Endothelial cell (in vitro differentiated cells): ENCODE measurements around the gene BBLN. TPM values are rescaled to one million over a fixed set of nuclear protein-coding genes. Genes with fewer than 3 reads are reported as not detected.
A peak's percentile ranks its signal among the peaks of the same experiment; 100 is the strongest.

ENCODE experiments used
- DNase-seq: peaks from one replicate; pipeline ENCODE4 v3.0.0; 2021; ENCODE audit warnings: low spot score
- H3K27ac Mint-ChIP-seq: one replicate; pipeline ENCODE4 v1.8.0; 2021; ENCODE audit warnings: mixed read lengths, inconsistent platforms; ENCODE audit not compliant: unreplicated experiment
- H3K27me3 Mint-ChIP-seq: one replicate; pipeline ENCODE4 v1.8.0; 2021; ENCODE audit warnings: mild to moderate bottlenecking, moderate library complexity, mixed read lengths, inconsistent platforms; ENCODE audit not compliant: unreplicated experiment
- H3K36me3 Mint-ChIP-seq: one replicate; pipeline ENCODE4 v1.8.0; 2021; ENCODE audit warnings: mild to moderate bottlenecking, low read depth, mixed read lengths, inconsistent platforms; ENCODE audit not compliant: unreplicated experiment
- H3K4me1 Mint-ChIP-seq: one replicate; pipeline ENCODE4 v1.8.0; 2021; ENCODE audit warnings: mild to moderate bottlenecking, mixed read lengths, inconsistent platforms; ENCODE audit not compliant: unreplicated experiment
- H3K4me3 Mint-ChIP-seq: one replicate; pipeline ENCODE4 v1.8.0; 2021; ENCODE audit warnings: mild to moderate bottlenecking, mixed read lengths, inconsistent platforms; ENCODE audit not compliant: unreplicated experiment
- H3K9me3 Mint-ChIP-seq: one replicate; pipeline ENCODE4 v1.8.0; 2021; ENCODE audit warnings: mixed read lengths, inconsistent platforms; ENCODE audit not compliant: unreplicated experiment
- total RNA-seq: library from RNA; stranded (reverse); fragmentation: NEBNext Ultra II Directional; extraction: Animal tissue kit (Norgen Biotek cat#: 25700); gene quantifications from one replicate; pipeline ENCODE4 v1.2.1, GENCODE V29; 2021; ENCODE audit not compliant: unreplicated experiment
- TF ChIP-seq, protein P1 (sequence below): fragments of 200-600 bp; sonication (generic); IDR thresholded peaks from one replicate; pipeline ENCODE4 v1.5.0; 2021; ENCODE audit warnings: antibody characterized with exemption; ENCODE audit not compliant: unreplicated experiment

BBLN gene
- total RNA-seq, 1 donor from 2014 or later, result 62.1 TPM

DNA sequence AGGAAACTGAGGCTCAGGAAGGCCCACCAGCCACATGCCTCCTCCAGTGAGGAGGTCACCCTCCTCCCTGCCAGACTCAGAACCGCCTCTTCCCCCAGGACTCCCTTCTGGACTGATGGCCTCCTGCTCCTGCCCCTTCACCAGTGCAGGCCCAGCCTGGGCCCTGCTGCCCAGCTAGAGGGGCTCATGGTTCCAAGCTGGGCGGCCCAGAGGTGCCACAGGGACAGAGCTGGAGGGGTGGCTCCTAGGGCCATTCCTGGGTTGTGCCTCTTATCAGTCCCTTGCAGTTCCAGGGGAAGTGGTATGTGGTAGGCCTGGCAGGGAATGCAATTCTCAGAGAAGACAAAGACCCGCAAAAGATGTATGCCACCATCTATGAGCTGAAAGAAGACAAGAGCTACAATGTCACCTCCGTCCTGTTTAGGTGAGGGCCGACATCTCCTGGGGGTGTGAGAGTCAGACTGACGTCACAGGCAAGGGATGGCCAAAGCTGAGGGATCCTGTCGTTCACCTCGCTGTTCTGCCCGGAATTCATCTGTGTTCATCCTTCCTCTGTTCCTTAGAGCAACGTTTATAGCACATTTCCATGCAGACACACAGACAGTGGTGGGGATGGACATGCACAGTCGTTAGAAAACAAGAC lies 10.0 kb upstream of the BBLN start:
- Mint-ChIP-seq H3K4me3 (no peak overlapping the region), H3K27ac (peak overlapping the region; percentile 20), H3K9me3 (no peaks in the 10 kb centered on the region), H3K36me3 (no peaks in the 10 kb centered on the region), H3K4me1 (peaks cover 7% of the 10 kb centered on the region), H3K27me3 (peaks cover 10% of the 10 kb centered on the region)
- no peak for DNase-seq
- TF ChIP-seq, protein P1, sequence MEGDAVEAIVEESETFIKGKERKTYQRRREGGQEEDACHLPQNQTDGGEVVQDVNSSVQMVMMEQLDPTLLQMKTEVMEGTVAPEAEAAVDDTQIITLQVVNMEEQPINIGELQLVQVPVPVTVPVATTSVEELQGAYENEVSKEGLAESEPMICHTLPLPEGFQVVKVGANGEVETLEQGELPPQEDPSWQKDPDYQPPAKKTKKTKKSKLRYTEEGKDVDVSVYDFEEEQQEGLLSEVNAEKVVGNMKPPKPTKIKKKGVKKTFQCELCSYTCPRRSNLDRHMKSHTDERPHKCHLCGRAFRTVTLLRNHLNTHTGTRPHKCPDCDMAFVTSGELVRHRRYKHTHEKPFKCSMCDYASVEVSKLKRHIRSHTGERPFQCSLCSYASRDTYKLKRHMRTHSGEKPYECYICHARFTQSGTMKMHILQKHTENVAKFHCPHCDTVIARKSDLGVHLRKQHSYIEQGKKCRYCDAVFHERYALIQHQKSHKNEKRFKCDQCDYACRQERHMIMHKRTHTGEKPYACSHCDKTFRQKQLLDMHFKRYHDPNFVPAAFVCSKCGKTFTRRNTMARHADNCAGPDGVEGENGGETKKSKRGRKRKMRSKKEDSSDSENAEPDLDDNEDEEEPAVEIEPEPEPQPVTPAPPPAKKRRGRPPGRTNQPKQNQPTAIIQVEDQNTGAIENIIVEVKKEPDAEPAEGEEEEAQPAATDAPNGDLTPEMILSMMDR, result no peak

DNA sequence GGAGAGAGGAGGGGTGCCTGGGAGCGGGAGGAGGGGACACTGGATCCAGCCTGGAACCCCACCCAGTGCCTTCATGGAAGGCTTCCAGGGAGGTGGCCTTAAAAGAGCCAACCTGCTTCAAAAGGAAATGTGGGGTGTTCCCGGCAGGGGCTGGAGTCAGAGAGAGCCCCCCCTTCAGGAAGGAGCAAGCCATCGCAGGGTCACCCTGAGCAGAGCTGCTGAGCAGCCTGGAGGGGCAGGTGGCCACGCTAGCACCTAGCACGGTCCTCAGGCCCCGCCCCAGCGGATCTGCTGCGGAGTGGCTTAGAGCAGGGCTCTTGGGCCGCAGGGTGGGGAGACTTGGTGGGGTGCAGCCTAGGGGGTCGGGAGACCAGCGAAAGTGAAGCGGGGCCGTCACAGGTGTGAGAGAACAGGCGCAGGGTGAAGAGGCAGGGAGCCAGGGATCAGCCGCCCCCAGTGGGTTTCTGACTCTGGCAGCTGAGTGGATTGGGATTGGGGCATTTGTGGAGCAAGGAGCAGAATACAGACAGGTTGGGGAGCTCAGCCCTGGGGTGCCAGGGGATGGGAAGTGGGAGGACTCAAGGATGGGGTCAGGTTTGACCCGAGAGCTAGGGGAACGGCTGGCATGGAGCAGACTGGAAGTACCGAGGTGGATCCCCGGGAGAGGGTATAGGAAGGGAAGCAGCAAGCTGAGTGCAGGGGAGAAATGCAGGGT lies 9.3 kb upstream of the BBLN start:
- peak; percentile 56 for DNase-seq
- Mint-ChIP-seq H3K36me3 (no peaks in the 10 kb centered on the region), H3K27me3 (peaks cover 10% of the 10 kb centered on the region), H3K27ac (peak overlapping the region; percentile 48), H3K9me3 (no peaks in the 10 kb centered on the region), H3K4me3 (no peak overlapping the region), H3K4me1 (peaks cover 7% of the 10 kb centered on the region)
- TF ChIP-seq, protein P1, result no peak

DNA sequence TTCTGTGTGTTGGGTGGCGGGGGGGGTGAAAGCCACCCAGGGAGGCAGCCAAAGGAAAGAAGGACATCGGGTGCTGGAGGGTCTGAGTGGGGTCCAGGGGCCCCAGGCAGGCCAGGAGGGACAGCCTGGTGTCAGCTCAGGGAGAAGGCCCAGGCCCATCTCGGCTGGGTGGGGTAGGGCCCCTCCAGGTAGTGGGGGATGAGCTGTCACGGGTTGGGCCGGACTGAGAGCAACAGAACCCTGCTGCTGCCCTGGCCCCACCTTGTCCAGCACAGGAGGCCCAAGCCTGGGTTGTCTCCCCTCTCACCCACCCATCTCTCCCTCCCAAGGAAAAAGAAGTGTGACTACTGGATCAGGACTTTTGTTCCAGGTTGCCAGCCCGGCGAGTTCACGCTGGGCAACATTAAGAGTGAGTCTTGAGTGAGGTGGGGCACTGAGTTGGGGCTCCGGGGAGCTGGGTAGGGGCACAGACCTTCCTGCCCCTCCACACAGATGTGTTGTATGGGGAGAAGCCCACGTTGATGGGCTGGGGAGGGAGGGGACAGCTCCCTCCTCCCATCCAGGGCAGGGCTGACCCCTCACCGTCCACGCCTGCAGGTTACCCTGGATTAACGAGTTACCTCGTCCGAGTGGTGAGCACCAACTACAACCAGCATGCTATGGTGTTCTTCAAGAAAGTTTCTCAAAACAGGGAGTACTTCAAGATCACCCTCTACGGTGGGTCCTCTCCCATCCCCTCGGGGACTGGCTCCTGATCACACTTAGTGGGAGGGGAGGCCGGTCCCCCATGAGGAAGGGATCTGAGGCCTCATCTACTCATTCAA lies 8.5 kb upstream of the BBLN start:
- Mint-ChIP-seq H3K4me1 (peaks cover 7% of the 10 kb centered on the region), H3K27ac (no peak overlapping the region), H3K27me3 (peaks cover 10% of the 10 kb centered on the region), H3K4me3 (no peak overlapping the region), H3K36me3 (no peaks in the 10 kb centered on the region), H3K9me3 (no peaks in the 10 kb centered on the region)
- DNase-seq, result no peak
- TF ChIP-seq, protein P1, result no peak

DNA sequence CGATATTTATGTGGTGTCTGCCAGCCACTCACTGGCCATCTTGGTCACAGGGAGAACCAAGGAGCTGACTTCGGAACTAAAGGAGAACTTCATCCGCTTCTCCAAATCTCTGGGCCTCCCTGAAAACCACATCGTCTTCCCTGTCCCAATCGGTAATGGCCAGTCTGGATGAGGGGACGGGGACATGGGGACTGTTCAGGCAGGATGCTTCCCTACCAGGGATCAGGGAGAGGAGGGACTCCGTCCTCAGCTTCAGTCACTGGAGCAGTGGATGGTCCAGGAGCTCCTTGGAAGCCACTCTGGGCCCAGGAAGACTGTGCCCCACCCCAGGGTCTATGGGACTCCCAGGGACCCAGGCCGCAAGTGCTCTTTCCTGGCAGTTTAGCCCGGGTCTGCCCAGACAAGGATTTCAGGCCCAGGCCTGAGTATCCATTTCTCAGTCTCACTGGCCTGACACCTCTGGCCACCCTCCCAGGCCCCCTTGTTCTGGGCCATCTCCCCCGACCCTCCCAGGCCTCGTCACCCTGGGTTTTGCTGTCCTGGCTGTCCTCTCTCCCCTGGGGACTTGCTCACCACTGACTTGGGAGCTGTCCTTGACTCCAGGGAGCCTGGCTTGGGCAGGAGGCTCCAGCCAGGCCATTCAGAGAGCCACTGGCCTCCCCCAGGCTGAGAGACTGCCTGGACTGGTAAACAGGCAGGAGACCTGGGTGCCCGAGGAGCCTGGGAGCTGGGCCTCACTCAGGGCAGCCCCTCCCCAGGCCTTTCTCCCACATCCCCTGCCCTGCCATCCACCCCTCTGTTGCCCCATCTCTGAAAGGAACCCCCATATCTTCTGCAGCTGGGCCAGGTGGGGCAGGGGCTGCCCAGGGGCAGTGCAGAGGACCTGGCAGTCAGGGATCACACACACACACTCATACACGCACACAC lies 7.7 kb upstream of the BBLN start:
- peaks cover 7% of the 10 kb centered on the region for H3K4me1 Mint-ChIP-seq
- DNase-seq, result no peak
- no peak overlapping the region for H3K4me3 Mint-ChIP-seq
- H3K36me3 Mint-ChIP-seq, result no peaks in the 10 kb centered on the region
- H3K27ac Mint-ChIP-seq, result no peak overlapping the region
- TF ChIP-seq, protein P1, result no peak
- H3K27me3 Mint-ChIP-seq, result peaks cover 6% of the 10 kb centered on the region
- H3K9me3 Mint-ChIP-seq, result no peaks in the 10 kb centered on the region
